ENCODE measurements around the gene DPP6. TPM values are rescaled to one million over a fixed set of nuclear protein-coding genes. Genes with fewer than 3 reads are reported as not detected.

The DPP6 gene
- total and polyA plus RNA-seq, 2 of the 8 experiments (the other 6 are each of a cell fraction or from before 2014, with no cell fraction given): 4.7 to 6.8 TPM

GRCh38 chr7:154785898-154786297, 733.7 kb downstream of the DPP6 start:
- DNase-seq (ENCODE audit: low read depth in 1 of 2, low spot score in 2 of 2): no peak
- no peak overlapping the region for H3K9ac ChIP-seq (replicated peaks in 1 of 4; ENCODE audit: extremely low read depth in 1 of 4, low read depth in 3 of 4, low read length in 3 of 4)
- no peaks in the 10 kb centered on the region for H3K4me1 ChIP-seq (replicated peaks in 1 of 4; ENCODE audit: control insufficient read depth in 3 of 4, insufficient read depth in 4 of 4, low read length in 3 of 4)
- H4K5ac ChIP-seq (ENCODE audit: insufficient read length, low read depth, low read length): no peak overlapping the region
- no peak overlapping the region for H3K4ac ChIP-seq (replicated peaks; ENCODE audit: insufficient read length, low read depth, low read length)
- no peak overlapping the region for H3K23ac ChIP-seq (ENCODE audit: insufficient read length)
- H2BK12ac ChIP-seq (ENCODE audit: low read depth, low read length): no peak overlapping the region
- H3K23me2 ChIP-seq (ENCODE audit: low read depth, low read length): peaks cover 2% of the 10 kb centered on the region; the same call in 1 of the 2 replicates
- H4K8ac ChIP-seq (ENCODE audit: extremely low read depth, insufficient read depth, low read length): no peak overlapping the region
- no peaks in the 10 kb centered on the region for H3K36me3 ChIP-seq (ENCODE audit: control insufficient read depth in 2 of 4, insufficient read depth in 4 of 4, low read length in 3 of 4)
- no peak overlapping the region for H3K18ac ChIP-seq (ENCODE audit: extremely low read depth, low read length)
- H3K56ac ChIP-seq (replicated peaks; ENCODE audit: insufficient read length, low read depth, low read length): no peak overlapping the region
- no peaks in the 10 kb centered on the region for H3K79me1 ChIP-seq (ENCODE audit: low read depth, low read length)
- FAIRE-seq: no peak
- H3K27ac ChIP-seq (ENCODE audit: low read depth, low read length): no peak overlapping the region
- ChIA-PET CTCF (ENCODE audit: partially characterized antibody) (interaction anchor here (0.9 to 4.0 kb wide), 6 partner anchors 8 to 108 kb away, joined by 3 to 31 read pairs (median 4); no protein-coding TSS in a partner anchor), POLR2A (ENCODE audit: partially characterized antibody) (no interaction called here)
- no peak overlapping the region for H3K4me2 ChIP-seq (ENCODE audit: insufficient read depth in 1 of 2, low read depth in 2 of 2, low read length in 2 of 2)
- no peak overlapping the region for H2BK5ac ChIP-seq (ENCODE audit: low read depth, low read length)
- H2AFZ ChIP-seq (ENCODE audit: low read length): no peak overlapping the region
- H2BK15ac ChIP-seq (ENCODE audit: low read length): no peak overlapping the region
- H3K27me3 ChIP-seq (replicated peaks in 1 of 4; ENCODE audit: control insufficient read depth in 3 of 4, extremely low read depth in 1 of 4, insufficient read depth in 3 of 4, low read length in 3 of 4): no peaks in the 10 kb centered on the region
- no peak overlapping the region for H3K14ac ChIP-seq (ENCODE audit: insufficient read length)
- H2BK20ac ChIP-seq (ENCODE audit: low read length): no peak overlapping the region
- H4K91ac ChIP-seq (replicated peaks; ENCODE audit: insufficient read length, low read length): no peak overlapping the region
- no peaks in the 10 kb centered on the region for H4K20me1 ChIP-seq (replicated peaks in 1 of 2; ENCODE audit: control insufficient read depth in 1 of 2, insufficient read depth in 2 of 2, low read length in 2 of 2)
- H2BK120ac ChIP-seq (replicated peaks; ENCODE audit: low read depth, low read length): no peak overlapping the region
- WGBS, 2 experiments (ENCODE audit: extremely low coverage in 1 of 2, insufficient coverage in 1 of 2, insufficient read length in 1 of 2, insufficient replicate concordance in 2 of 2, low coverage in 1 of 2, low lambda C conversion rate in 2 of 2, missing lambda C conversion rate in 1 of 2): 71% methylated on average over 2 of the region's 2 CpGs; no CpG with 5 or more reads in 1 of the 2 experiments
- H2AK5ac ChIP-seq (ENCODE audit: low read depth, low read length): no peak overlapping the region
- no peak overlapping the region for H3K4me3 ChIP-seq (ENCODE audit: extremely low read depth in 1 of 4, insufficient read depth in 2 of 4, low read depth in 3 of 4, low read length in 4 of 4)
- no peaks in the 10 kb centered on the region for H3K79me2 ChIP-seq (ENCODE audit: control insufficient read depth in 1 of 2, insufficient read depth in 2 of 2, low read length in 2 of 2)
- 0 out of 4 replicates have a peak, but pooled peaks cover 0 to 2% of the 10 kb centered on the region in 2 experiments for H3K9me3 ChIP-seq (ENCODE audit: insufficient read depth in 2 of 2, low read depth in 1 of 2, low read length in 1 of 2)
- no peak for TF ChIP-seq EP300 (IDR thresholded peaks at IDR 0.05; ENCODE audit: borderline replicate concordance in 1 of 2, low read depth in 2 of 2, low read length in 2 of 2)
